ENCODE measurements around the gene UBE2D4.

DNA sequence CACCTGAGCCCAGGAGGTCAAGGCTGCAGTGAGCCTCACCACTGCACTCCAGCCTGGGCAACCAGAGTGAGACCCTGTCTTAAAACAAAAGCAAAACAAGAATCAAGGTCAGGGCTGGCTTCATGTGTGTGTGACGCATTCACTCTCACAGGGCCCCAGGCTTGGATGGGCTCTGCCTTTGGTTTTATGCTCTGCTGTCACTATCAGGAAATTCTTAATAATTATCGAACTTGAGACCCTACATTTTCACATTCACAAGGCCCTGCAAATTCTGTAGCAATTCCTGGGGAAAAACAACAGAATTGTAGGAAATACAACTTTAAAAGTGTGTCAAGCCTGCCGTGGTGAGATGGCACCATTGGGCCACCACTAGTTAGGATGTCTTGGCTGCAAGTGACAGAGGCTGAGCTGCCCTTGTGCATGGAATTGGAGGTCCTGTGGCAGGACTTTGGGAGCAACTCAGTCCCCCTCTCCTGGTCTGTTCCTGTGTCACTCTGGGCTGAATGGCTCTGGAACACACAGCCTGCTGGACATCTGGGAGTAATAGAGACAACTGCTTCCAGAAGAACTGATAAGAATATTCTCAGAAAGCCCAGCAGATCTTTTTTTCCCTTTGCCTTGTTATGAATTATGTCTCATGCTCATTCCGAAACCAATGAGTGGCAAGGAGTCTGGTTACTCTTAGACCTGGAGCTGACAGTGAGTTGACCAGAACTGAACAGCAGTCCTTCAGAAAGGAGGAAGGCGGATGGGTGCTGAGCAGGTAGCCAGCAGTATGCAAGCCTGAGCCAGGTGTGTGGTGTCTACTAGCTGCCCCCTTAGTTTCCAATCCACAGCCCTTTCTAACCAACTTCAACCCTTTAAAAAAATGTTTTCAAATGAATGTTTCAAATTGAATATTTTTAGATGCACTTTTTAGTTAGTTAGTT, 3.6 kb downstream of the UBE2D4 start:
- TF ChIP-seq POLR2AphosphoS5 (IDR thresholded peaks at IDR 0.05): no peak
- TF ChIP-seq, protein P1, sequence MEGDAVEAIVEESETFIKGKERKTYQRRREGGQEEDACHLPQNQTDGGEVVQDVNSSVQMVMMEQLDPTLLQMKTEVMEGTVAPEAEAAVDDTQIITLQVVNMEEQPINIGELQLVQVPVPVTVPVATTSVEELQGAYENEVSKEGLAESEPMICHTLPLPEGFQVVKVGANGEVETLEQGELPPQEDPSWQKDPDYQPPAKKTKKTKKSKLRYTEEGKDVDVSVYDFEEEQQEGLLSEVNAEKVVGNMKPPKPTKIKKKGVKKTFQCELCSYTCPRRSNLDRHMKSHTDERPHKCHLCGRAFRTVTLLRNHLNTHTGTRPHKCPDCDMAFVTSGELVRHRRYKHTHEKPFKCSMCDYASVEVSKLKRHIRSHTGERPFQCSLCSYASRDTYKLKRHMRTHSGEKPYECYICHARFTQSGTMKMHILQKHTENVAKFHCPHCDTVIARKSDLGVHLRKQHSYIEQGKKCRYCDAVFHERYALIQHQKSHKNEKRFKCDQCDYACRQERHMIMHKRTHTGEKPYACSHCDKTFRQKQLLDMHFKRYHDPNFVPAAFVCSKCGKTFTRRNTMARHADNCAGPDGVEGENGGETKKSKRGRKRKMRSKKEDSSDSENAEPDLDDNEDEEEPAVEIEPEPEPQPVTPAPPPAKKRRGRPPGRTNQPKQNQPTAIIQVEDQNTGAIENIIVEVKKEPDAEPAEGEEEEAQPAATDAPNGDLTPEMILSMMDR (IDR thresholded peaks at IDR 0.05): no peak
- TF ChIP-seq POLR2A (IDR thresholded peaks at IDR 0.05): no peak
- TF ChIP-seq EP300 (IDR thresholded peaks at IDR 0.05): no peak
